Measurements from ENCODE around the gene LUZP4. TPM values are rescaled to one million over a fixed set of nuclear protein-coding genes. Genes with fewer than 3 reads are reported as not detected.

Gene LUZP4
- total and polyA plus RNA-seq, 12 donors = not detected

DNA sequence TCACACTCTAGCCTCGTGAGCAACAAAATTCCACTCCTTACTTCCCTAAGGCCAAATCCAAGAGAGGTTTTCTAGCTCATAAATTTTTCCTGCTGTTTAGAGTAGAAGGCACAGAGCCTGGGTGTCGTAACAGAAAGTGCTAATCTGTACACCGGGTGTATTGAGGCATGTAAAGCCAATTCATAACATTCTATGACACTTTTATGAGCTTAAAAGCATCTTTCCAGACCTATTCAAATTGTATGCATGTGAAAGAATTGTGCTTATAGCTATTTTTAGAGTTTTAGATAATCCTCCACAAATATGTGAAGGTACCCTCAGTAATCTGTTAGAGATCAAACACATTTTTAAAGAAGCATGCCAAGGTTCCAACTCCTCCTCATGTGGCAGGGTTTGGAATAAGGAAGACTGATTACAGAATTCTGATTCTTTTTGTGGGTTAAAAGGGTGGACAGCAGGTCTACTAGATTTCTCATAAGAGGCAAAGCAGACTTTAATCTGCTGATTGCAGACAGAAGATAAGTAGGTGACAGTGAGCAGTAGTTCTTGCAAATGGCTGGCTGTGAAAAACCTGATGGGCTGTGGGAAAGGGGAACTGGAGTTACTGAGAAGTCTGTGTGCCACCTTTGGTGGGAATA, 30.2 kb upstream of the LUZP4 start:
- intact Hi-C loops (cut with DNase I) = no loop called here

DNA sequence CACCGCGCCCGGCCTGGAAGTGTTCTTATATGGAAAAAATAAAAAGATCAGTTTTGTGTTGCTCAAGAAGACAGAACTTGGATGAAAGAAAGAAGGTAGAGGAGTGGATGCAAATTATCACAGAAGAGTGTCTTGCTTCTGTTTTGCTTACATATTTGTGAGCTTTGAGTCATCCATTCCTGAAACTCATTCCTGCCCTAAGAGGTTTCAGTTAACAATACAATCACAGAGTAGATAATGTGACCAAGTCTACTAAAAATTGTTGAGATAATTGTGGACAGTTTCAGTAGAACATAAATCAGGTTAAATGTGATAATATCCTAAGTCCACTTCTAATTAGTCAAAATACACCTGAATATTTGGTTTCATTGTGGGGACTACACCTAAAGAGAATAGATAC, 29.2 kb upstream of the LUZP4 start:
- WGBS, 4 donors = 84 to 97% (median 92%) methylated on average over 3 of the region's 3 CpGs
- Histone ChIP-seq H3K4me3 (no peak overlapping the region), H3K9me3 (replicated peaks in 1 of 3) (no peaks in the 10 kb centered on the region), H3K27me3 (peaks cover 15% of the 10 kb centered on the region), H3K36me3 (replicated peaks in 1 of 2) (no peaks in the 10 kb centered on the region), H3K27ac (no peak overlapping the region), H3K4me1 (replicated peaks in 1 of 2) (no peaks in the 10 kb centered on the region)
- intact Hi-C loops (cut with DNase I) = no loop called here
- TF ChIP-seq, protein P1, sequence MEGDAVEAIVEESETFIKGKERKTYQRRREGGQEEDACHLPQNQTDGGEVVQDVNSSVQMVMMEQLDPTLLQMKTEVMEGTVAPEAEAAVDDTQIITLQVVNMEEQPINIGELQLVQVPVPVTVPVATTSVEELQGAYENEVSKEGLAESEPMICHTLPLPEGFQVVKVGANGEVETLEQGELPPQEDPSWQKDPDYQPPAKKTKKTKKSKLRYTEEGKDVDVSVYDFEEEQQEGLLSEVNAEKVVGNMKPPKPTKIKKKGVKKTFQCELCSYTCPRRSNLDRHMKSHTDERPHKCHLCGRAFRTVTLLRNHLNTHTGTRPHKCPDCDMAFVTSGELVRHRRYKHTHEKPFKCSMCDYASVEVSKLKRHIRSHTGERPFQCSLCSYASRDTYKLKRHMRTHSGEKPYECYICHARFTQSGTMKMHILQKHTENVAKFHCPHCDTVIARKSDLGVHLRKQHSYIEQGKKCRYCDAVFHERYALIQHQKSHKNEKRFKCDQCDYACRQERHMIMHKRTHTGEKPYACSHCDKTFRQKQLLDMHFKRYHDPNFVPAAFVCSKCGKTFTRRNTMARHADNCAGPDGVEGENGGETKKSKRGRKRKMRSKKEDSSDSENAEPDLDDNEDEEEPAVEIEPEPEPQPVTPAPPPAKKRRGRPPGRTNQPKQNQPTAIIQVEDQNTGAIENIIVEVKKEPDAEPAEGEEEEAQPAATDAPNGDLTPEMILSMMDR (IDR thresholded peaks at IDR 0.05) = no peak
- no peak for TF ChIP-seq POLR2A (IDR thresholded peaks at IDR 0.05)
- no peak for DNase-seq

More for the DNA sequence above, 30.2 kb upstream of the LUZP4 start:
- WGBS, 4 donors = 61 to 75% (median 66%) methylated on average over 3 of the region's 3 CpGs
- DNase-seq = no peak
- no peak overlapping the region for H3K27ac ChIP-seq
- no peak overlapping the region for H3K4me3 ChIP-seq
- peaks cover 15% of the 10 kb centered on the region for H3K27me3 ChIP-seq
- no peaks in the 10 kb centered on the region for H3K36me3 ChIP-seq (replicated peaks in 1 of 2)
- no peak for TF ChIP-seq POLR2A (IDR thresholded peaks at IDR 0.05)
- TF ChIP-seq, protein P1 (IDR thresholded peaks at IDR 0.05) = no peak
- no peaks in the 10 kb centered on the region for H3K9me3 ChIP-seq (replicated peaks in 1 of 3)
- no peaks in the 10 kb centered on the region for H3K4me1 ChIP-seq (replicated peaks in 1 of 2)

DNA sequence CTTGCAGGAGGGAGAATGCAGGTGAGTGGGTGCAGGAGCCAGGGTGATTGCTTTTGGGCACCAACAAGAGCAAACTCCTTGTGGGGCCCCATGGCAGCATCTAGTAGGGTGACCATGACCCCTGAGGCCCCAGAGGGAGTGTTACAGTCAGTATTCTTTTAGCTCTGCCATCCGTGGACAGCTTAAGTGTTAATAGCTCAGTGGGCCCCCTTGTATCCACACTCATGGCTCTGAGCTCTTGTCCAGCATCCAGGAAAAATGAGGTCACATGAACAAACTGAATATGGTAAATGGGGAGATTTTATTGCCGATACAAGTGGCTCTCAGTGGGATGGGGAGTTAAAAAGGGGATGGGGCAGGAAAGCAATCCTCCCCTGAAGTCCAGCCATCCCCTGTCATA, 28.4 kb upstream of the LUZP4 start:
- no peak overlapping the region for H3K4me3 ChIP-seq
- H3K9me3 ChIP-seq (replicated peaks in 1 of 3) = no peaks in the 10 kb centered on the region
- TF ChIP-seq POLR2A (IDR thresholded peaks at IDR 0.05) = no peak
- TF ChIP-seq, protein P1 (IDR thresholded peaks at IDR 0.05) = no peak
- H3K27me3 ChIP-seq = peaks cover 10% of the 10 kb centered on the region
- H3K4me1 ChIP-seq (replicated peaks in 1 of 2) = no peaks in the 10 kb centered on the region
- no peak for DNase-seq
- 33 to 83% (median 56%) methylated on average over 1 to 2 of the region's 2 CpGs for WGBS, 4 donors
- no peaks in the 10 kb centered on the region for H3K36me3 ChIP-seq (replicated peaks in 1 of 2)
- intact Hi-C loops (cut with DNase I) = no loop called here
- no peak overlapping the region for H3K27ac ChIP-seq

DNA sequence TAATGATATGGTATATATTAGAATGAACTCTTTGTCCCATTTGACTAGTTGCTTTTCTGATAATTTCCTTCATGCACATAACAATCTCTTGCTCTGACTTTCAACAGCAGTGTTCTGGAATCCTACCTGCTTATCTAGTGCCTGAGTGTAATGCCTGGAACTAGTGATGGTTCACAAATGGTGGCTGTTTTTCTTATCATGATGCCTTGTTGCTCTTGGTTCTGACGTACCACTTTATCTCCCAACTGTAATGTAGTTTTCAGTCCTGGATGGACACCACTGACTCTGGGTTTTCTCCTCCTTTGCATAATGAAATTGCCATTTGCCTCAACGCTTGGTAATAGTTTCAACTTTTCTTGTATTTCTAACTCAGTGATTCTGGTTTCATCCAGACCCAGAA, 25.5 kb upstream of the LUZP4 start:
- H3K9me3 ChIP-seq (replicated peaks in 1 of 3) = no peaks in the 10 kb centered on the region
- intact Hi-C loops (cut with DNase I) = no loop called here
- no peaks in the 10 kb centered on the region for H3K4me1 ChIP-seq (replicated peaks in 1 of 2)
- H3K36me3 ChIP-seq (replicated peaks in 1 of 2) = no peaks in the 10 kb centered on the region
- TF ChIP-seq, protein P1 (IDR thresholded peaks at IDR 0.05) = no peak
- no peak for TF ChIP-seq POLR2A (IDR thresholded peaks at IDR 0.05)
- H3K27ac ChIP-seq = no peak overlapping the region
- no peak for DNase-seq
- no peak overlapping the region for H3K4me3 ChIP-seq
- 76 to 87% (median 81%) methylated on average over 2 of the region's 2 CpGs for WGBS, 4 donors
- peaks cover 8% of the 10 kb centered on the region for H3K27me3 ChIP-seq

All from adrenal gland (tissue), 12 donors.